Measurements from ENCODE around the gene KDM4C.

The KDM4C gene

GRCh38 chr9:7058473-7058872 is 300.7 kb downstream of the KDM4C start:
- TF ChIP-seq CTCF (IDR thresholded peaks at IDR 0.05; ENCODE audit: extremely low read depth, missing control alignments): no peak
- DNase-seq (ENCODE audit: low spot score): no peak

DNA sequence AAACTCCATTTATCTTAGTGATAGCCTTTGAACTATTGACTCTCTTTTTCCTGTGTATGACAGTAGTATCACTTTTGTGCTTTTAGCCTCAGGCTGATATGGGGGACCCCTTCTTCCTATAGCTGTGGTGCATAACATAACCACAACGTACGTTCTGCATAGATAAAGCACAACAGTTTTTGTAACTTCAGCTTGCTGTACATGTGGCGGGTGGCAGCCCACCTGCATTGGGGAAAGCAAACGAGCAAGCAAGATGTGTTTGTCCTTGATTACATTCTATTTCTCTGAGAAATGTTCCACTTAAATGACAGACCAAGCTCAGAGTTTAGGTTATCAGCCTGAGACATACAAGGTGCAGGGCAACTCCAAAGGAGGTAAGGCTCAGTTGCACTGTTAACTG is 309.4 kb downstream of the KDM4C start:
- DNase-seq (ENCODE audit: low spot score): no peak
- no peak for TF ChIP-seq CTCF (IDR thresholded peaks at IDR 0.05; ENCODE audit: extremely low read depth, missing control alignments)

DNA sequence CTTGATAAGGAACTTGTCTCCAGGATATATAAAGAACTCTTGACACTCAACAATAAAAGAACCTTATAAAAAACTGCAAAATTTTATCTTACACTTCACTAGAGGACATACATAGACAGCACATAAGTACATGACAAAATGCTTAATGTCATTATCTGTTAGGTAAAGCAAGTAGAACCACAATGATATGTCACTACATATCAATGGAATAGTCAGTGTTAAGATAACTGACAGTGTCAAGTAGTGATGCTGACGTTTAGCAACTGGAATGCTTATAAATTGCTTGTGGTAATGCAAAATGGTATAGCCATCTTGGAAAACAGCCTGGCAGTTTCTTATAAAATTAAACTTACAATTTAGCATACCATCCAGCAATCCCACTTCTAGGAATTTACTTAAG is 314.1 kb downstream of the KDM4C start:
- DNase-seq (ENCODE audit: low spot score): no peak
- no peak for TF ChIP-seq CTCF (IDR thresholded peaks at IDR 0.05; ENCODE audit: extremely low read depth, missing control alignments)

- TF ChIP-seq CTCF (IDR thresholded peaks at IDR 0.05; ENCODE audit: extremely low read depth, missing control alignments): no peak
- no peak for DNase-seq (ENCODE audit: low spot score)
Measured at GRCh38 chr9:7073706-7074105, 315.9 kb downstream of the KDM4C start.

DNA sequence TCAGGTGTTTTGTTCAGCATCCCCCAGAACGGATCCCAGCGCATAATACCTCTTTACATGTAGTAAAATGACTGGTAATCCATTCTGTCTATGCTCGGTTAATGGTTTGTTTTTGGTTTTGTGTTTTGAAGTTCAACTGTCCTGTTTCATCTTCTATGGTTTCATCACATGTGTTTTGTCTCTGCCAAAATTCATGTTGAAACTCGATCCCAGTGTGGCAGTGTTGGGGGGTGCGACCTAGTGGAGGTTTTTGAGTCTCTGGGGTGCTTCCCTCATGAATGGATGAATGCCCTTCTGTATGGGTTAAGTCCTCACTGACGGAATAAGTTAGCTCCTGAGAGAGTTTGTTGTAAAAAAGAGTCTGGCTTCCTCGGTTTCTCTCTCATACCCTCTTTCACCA is 317.4 kb downstream of the KDM4C start:
- DNase-seq (ENCODE audit: low spot score): no peak
- no peak for TF ChIP-seq CTCF (IDR thresholded peaks at IDR 0.05; ENCODE audit: extremely low read depth, missing control alignments)

DNA sequence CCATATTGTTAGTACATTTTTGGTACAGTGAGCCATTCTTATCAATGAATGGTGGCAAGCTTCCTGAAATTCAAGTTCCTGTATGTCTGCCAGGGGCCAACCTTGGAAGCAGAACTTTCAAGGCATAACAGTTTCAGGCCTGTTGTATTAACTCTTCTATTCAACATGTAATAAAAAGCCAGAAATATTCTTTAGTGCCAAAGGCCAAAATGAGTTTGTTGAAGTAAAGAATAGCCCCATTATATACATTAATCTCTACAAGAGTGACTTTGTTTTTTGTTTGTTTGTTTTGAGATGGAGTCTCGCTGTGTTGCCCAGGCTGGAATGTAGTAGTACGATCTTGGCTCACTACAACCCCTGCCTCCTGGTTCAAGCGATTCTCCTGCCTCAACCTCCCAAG is 321.3 kb downstream of the KDM4C start:
- DNase-seq (ENCODE audit: low spot score): no peak
- TF ChIP-seq CTCF (IDR thresholded peaks at IDR 0.05; ENCODE audit: extremely low read depth, missing control alignments): no peak

GRCh38 chr9:7081065-7081600 is 323.4 kb downstream of the KDM4C start:
- no peak for TF ChIP-seq CTCF (IDR thresholded peaks at IDR 0.05; ENCODE audit: extremely low read depth, missing control alignments)
- DNase-seq (ENCODE audit: low spot score): no peak

Measured in GM20000 (cell line).